HG03565 (cell line): Measurements from ENCODE around the gene UGP2.
"Not testable (repeated sequence)": the region's sequence is repeated elsewhere in the genome, so short reads cannot be mapped to it uniquely, and the experiment has no call there.

Experiments used
- ATAC-seq: cut with Tn5 transposase; IDR thresholded peaks from one replicate; pipeline ENCODE4 v1.9.1; 2021; ENCODE audit warnings: mild to moderate bottlenecking, moderate library complexity; ENCODE audit not compliant: unreplicated experiment

UGP2 gene

GRCh38 chr2:63841254-63842022 is at the start of gene UGP2:
UGP2 (plus strand) TSS chr2:63841896; CDS start chr2:63842186, 290 bp downstream.
- ATAC-seq, result peak; percentile 55

- ATAC-seq, result no peak
Measured at GRCh38 chr2:63792530-63792929, 49.2 kb upstream of the UGP2 start.

GRCh38 chr2:63796366-63796765 is 45.3 kb upstream of the UGP2 start:
- no peak for ATAC-seq

- no peak for ATAC-seq
Measured at GRCh38 chr2:63796796-63797195, 44.9 kb upstream of the UGP2 start.

- ATAC-seq, result no peak
Measured at GRCh38 chr2:63801455-63801854, 40.2 kb upstream of the UGP2 start.

GRCh38 chr2:63805412-63805811 is 36.3 kb upstream of the UGP2 start:
- no peak for ATAC-seq

GRCh38 chr2:63808036-63808435 is 33.7 kb upstream of the UGP2 start:
- ATAC-seq, result not testable (repeated sequence)

- ATAC-seq, result not testable (repeated sequence)
Measured at GRCh38 chr2:63808911-63809310, 32.8 kb upstream of the UGP2 start.

- no peak for ATAC-seq
Measured at GRCh38 chr2:63811063-63811462, 30.6 kb upstream of the UGP2 start.

- not testable (repeated sequence) for ATAC-seq
Measured at GRCh38 chr2:63811870-63812269, 29.8 kb upstream of the UGP2 start.

- no peak for ATAC-seq
Measured at GRCh38 chr2:63814114-63814513, 27.6 kb upstream of the UGP2 start.

GRCh38 chr2:63817382-63817781 is 24.3 kb upstream of the UGP2 start:
- no peak for ATAC-seq

GRCh38 chr2:63818271-63818670 is 23.4 kb upstream of the UGP2 start:
- ATAC-seq, result no peak

GRCh38 chr2:63819256-63819655 is 22.4 kb upstream of the UGP2 start:
- no peak for ATAC-seq

- ATAC-seq, result no peak
Measured at GRCh38 chr2:63819765-63820717, 21.7 kb upstream of the UGP2 start.

- ATAC-seq, result no peak
Measured at GRCh38 chr2:63820969-63821368, 20.7 kb upstream of the UGP2 start.

- ATAC-seq, result no peak
Measured at GRCh38 chr2:63821396-63821795, 20.3 kb upstream of the UGP2 start.

GRCh38 chr2:63822478-63822877 is 19.2 kb upstream of the UGP2 start:
- no peak for ATAC-seq

- ATAC-seq, result no peak
Measured at GRCh38 chr2:63827749-63828148, 13.9 kb upstream of the UGP2 start.

- no peak for ATAC-seq
Measured at GRCh38 chr2:63831176-63831575, 10.5 kb upstream of the UGP2 start.

GRCh38 chr2:63834401-63834800 is 7.3 kb upstream of the UGP2 start:
- ATAC-seq, result no peak
